Posterior cingulate gyrus (tissue), 11 donors: ENCODE measurements around the gene UTP4.
"Not testable (repeated sequence)": the region's sequence is repeated elsewhere in the genome, so short reads cannot be mapped to it uniquely, and the experiment has no call there.

Experiments
- DNase-seq, 10 donors: peaks; one replicate each; pipeline versions ENCODE4 v3.0.0 to v3.0.0-alpha.2; 2020 to 2021; ENCODE audit warnings: mixed read lengths in 3 of 10
- intact Hi-C: fragments of 100-400 bp; cut with DNase I; formaldehyde crosslinking; loops from one replicate; pipeline ENCODE4 v1.15.1; 2023

The UTP4 gene

GRCh38 chr16:69109486-69110270, 22.8 kb upstream of the UTP4 start:
- intact Hi-C loops = no loop called here
- DNase-seq = peak in 1 of 10 donors; percentile 75

DNA sequence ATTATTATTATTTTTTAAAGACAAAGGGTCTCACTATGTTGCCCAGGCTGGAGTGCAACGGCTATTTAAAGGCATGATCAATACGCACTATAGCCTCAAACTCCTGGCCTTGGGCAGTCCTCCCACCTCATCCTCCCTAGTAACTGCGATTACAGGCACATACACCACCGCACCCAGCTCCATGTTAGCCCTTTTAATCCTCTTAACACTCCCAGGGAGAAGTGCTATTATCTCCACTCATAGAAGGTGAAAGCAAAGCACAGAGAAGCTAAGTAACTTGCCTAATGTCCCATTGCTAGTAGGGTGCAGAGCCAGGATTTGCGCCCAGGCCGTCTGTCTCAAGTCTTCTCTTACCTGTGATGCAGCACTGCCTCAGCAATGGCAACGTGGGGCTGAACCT, 22.0 kb upstream of the UTP4 start:
- intact Hi-C loops = no loop called here

DNA sequence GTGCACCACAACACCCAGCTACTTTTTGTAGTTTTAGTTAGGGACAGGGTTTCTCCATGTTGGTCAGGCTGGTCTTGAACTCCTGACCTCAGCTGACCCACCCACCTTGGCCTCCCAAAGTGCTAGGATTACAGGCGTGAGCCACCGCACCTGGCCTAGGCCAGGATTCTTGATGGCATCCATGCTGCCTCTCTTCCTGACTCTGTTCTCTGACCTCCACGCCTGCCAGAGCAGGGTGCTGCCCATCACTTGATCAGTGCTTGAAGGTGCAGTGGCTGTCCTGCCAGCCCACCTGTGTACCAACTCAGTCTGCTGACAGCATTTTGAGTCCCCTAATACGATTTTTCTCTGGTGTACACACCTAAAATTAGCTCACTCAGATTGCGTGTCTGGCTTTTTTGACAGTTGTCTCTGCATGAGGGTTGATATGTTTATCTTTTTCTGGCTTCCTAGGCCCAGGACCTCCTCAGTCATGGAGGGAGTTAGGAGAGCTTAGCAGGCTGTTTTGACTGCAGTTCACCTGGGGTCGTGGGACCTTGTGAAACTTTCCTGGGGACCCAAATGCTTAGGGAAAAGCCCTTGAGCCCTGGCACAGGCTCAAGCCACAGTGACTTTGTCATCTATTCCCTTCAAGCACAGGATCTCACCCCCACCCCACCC, 21.1 kb upstream of the UTP4 start:
- DNase-seq = no peak
- intact Hi-C loops = no loop called here

More for the DNA sequence above, 22.0 kb upstream of the UTP4 start:
- DNase-seq = peak in 1 of 10 donors; percentile 3

DNA sequence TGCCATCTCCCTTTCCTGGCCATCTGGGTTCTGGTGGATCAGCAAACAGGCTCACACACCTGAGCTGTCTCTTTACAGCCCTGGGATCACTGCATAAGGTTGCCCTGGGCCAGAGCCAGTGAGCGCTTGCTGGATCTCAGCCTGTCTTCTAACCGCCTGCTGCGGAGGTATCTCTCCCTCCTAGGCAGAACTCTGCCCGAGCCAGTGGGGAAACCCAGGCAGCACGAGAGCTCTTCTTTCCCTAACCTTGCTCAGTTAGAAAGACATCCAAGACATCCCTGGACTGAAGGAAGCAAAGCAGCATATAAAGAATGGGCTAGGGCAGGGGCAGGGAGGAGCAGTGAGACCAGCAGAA, 20.6 kb upstream of the UTP4 start:
- intact Hi-C loops = no loop called here
- no peak for DNase-seq

GRCh38 chr16:69112285-69113129, 19.9 kb upstream of the UTP4 start:
- DNase-seq = peak in 3 of 10 donors; percentile 13 to 40 (median 38)
- intact Hi-C loops = no loop called here

- intact Hi-C loops = no loop called here
- no peak for DNase-seq
Observed at GRCh38 chr16:69113216-69113615, 19.2 kb upstream of the UTP4 start.

DNA sequence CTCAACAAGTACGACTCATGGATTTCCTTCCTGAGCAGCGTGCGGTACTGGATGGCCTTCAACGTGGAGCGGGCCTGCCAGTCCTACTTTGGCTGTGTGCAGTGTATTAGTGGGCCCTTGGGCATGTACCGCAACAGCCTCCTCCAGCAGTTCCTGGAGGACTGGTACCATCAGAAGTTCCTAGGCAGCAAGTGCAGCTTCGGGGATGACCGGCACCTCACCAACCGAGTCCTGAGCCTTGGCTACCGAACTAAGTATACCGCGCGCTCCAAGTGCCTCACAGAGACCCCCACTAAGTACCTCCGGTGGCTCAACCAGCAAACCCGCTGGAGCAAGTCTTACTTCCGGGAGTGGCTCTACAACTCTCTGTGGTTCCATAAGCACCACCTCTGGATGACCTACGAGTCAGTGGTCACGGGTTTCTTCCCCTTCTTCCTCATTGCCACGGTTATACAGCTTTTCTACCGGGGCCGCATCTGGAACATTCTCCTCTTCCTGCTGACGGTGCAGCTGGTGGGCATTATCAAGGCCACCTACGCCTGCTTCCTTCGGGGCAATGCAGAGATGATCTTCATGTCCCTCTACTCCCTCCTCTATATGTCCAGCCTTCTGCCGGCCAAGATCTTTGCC, 18.0 kb upstream of the UTP4 start:
- no peak for DNase-seq
- intact Hi-C loops = no loop called here

DNA sequence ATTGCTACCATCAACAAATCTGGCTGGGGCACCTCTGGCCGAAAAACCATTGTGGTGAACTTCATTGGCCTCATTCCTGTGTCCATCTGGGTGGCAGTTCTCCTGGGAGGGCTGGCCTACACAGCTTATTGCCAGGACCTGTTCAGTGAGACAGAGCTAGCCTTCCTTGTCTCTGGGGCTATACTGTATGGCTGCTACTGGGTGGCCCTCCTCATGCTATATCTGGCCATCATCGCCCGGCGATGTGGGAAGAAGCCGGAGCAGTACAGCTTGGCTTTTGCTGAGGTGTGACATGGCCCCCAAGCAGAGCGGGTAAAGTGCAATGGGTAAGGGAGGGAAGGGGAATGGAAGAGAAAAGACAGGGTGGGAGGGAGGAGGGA, 17.5 kb upstream of the UTP4 start:
- no peak for DNase-seq
- intact Hi-C loops = no loop called here

DNA sequence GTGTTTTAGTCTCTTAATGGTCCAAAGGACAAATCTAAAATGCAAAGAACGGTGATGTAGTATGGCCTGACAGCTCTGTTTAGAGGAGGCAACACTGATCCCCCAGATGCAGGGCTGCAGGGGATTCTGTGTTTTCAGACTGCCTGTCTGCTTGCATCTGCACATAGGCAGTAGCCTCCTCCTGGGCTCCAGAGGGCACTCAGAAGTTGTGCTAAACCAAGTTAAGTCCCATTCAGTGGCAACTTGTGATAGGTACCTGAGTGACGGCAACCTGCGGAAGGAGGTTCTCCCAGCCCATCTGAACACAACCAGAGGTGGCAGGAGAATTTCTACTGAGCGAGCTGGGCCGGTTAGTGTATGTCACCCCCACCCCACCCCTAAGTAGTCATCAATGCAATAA, 17.1 kb upstream of the UTP4 start:
- DNase-seq = no peak
- intact Hi-C loops = no loop called here

DNA sequence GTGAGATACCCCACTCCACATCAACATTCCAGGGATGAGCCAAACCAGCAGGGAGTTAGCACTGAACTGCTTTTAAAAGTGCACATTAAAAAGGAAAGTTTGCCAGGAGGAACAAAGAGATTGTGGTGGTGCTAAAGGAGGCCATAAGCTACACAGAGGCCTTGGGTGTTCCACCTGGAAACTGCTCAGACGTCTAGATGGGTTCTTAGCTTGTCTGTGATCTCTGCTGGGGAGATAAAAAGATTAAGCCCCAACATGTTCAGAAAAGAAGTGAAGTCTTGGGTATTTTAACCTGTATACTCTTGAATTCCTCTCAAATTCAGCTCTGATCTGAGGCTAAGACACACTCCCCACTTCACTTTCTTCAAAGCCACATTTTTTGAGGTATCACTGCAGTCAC, 16.6 kb upstream of the UTP4 start:
- intact Hi-C loops = no loop called here
- DNase-seq = no peak

DNA sequence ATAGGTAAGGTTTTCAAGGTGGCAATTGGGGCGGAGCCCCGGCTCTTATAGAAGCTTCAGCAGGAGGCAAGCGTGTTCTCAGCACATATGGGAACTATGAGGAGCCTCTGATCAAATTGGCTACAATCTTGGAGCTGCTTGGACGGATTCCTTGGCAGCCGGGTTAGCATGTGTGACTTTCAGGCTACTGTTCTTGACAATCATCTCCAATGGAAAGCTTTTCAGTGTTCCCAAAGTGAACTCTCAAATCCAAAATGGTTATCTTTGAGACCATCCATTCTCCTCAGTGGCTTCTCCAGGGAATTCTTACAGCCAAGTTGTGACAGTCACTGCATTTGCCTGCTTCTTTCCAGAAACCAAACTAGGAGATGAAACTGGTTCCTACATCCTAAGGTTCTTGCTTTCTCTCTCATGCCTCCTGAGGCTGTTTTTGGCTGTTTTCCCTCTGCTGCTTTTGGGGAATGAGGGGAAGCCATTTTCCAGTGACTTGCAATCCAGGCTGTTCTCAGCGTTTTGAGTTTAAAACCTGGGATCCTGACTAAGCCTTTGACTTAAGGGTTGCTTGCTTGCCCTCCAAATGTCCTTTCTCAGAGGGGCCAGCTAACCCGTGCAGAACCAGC, 16.1 kb upstream of the UTP4 start:
- intact Hi-C loops = no loop called here

GRCh38 chr16:69116906-69117305, 15.5 kb upstream of the UTP4 start:
- intact Hi-C loops = no loop called here
- no peak for DNase-seq

More for the DNA sequence above, 16.1 kb upstream of the UTP4 start:
- DNase-seq = no peak

GRCh38 chr16:69118468-69118867, 14.0 kb upstream of the UTP4 start:
- no peak for DNase-seq
- intact Hi-C loops = no loop called here

GRCh38 chr16:69118994-69119393, 13.5 kb upstream of the UTP4 start:
- intact Hi-C loops = no loop called here
- no peak for DNase-seq

- no peak for DNase-seq
- intact Hi-C loops = no loop called here
Observed at GRCh38 chr16:69119536-69119935, 12.9 kb upstream of the UTP4 start.

- intact Hi-C loops = loop anchor here (5.0 kb wide), 1 partner anchor 273 kb away; no protein-coding TSS in a partner anchor
- DNase-seq = no peak
Observed at GRCh38 chr16:69120096-69120664, 12.3 kb upstream of the UTP4 start.

GRCh38 chr16:69123910-69124309, 8.5 kb upstream of the UTP4 start:
- intact Hi-C loops = loop anchor here (1.0 to 5.0 kb wide), 3 partner anchors 222 to 595 kb away; no protein-coding TSS in a partner anchor
- DNase-seq = peak in 2 of 10 donors; percentile 42 to 45

- not testable (repeated sequence) for DNase-seq
- intact Hi-C loops = loop anchor here (1.0 to 5.0 kb wide), 3 partner anchors 222 to 596 kb away; no protein-coding TSS in a partner anchor
Observed at GRCh38 chr16:69124406-69124805, 8.0 kb upstream of the UTP4 start.

GRCh38 chr16:69124961-69125360, 7.5 kb upstream of the UTP4 start:
- intact Hi-C loops = loop anchor here (1.0 to 5.0 kb wide), 3 partner anchors 223 to 596 kb away; no protein-coding TSS in a partner anchor
- not testable (repeated sequence) for DNase-seq

- intact Hi-C loops = no loop called here
- DNase-seq = no peak
Observed at GRCh38 chr16:69126221-69126620, 6.2 kb upstream of the UTP4 start.
